NCI-H146 treated with DMSO at 0.1 percent for 48 hours (cell line): ENCODE data around the gene TPP2.

Source experiments
- DNase-seq: peaks from one replicate; lab custom pipeline; 2025; ENCODE audit not compliant: unreplicated experiment; lab: John Stamatoyannopoulos, UW

The TPP2 gene

GRCh38 chr13:102718746-102719145, 122.0 kb downstream of the TPP2 start:
- no peak for DNase-seq

GRCh38 chr13:102721800-102722231, 125.0 kb downstream of the TPP2 start:
- DNase-seq: no peak

GRCh38 chr13:102724923-102725322, 128.1 kb downstream of the TPP2 start:
- peak; percentile 37 for DNase-seq

DNA sequence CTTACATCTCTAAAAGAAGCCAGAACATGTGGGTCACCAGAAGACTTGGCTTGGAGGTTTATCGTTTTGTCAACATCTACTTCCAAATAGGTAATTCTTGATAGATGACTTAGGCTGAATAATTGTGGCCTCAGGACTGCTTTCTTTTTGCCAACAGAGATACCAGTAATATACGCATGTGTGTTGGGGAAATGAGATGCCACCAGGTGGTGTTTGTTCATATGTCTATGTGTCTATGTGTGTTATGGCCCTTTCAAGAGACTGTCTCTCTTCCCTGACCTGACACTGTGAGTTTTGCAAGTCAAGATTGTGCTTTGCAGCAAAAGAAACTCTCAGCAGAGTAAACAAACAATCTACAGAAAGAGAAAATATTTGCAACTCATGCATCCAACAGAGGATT, 129.6 kb downstream of the TPP2 start:
- no peak for DNase-seq
